Activated CD8-positive, alpha-beta T cell treated with anti-CD3 and anti-CD28 coated beads for 36 hours (primary cell): ENCODE results near the gene ATG2B. TPM values are rescaled to one million over a fixed set of nuclear protein-coding genes. Genes with fewer than 3 reads are reported as not detected.
"Not testable (repeated sequence)": the region's sequence is repeated elsewhere in the genome, so short reads cannot be mapped to it uniquely, and the experiment has no call there.

Experiments
- ATAC-seq: fragments of 200-7000 bp; cut with Tn5 transposase; one replicate; pipeline ENCODE4 v1.10.0; 2021; ENCODE audit warnings: mild to moderate bottlenecking, moderate library complexity
- CTCF ChIA-PET: fragments of 350-600 bp; sonication (Branson Sonifier 250); formaldehyde crosslinking; loops from one replicate; lab custom pipeline; 2021; ENCODE audit warnings: antibody characterized with exemption; lab: Charles Lee
- POLR2A ChIA-PET: fragments of 350-600 bp; sonication (Branson Sonifier 250); formaldehyde crosslinking; loops from one replicate; lab custom pipeline; 2021; ENCODE audit warnings: antibody characterized with exemption; lab: Charles Lee
- DNase-seq: peaks from one replicate; pipeline ENCODE4 v3.0.0-alpha.2; 2020
- H3K27ac Mint-ChIP-seq: one replicate; pipeline ENCODE4 v1.8.0; 2021; ENCODE audit warnings: mild to moderate bottlenecking, mixed read lengths
- H3K27me3 Mint-ChIP-seq: one replicate; pipeline ENCODE4 v1.8.0; 2021; ENCODE audit warnings: mixed read lengths
- H3K36me3 Mint-ChIP-seq: one replicate; pipeline ENCODE4 v1.8.0; 2021; ENCODE audit warnings: low read depth, mixed read lengths
- H3K4me1 Mint-ChIP-seq: one replicate; pipeline ENCODE4 v1.8.0; 2021; ENCODE audit warnings: low read depth, mixed read lengths
- H3K4me3 Mint-ChIP-seq: one replicate; pipeline ENCODE4 v1.8.0; 2021; ENCODE audit warnings: mild to moderate bottlenecking, moderate library complexity, mixed read lengths
- H3K9me3 Mint-ChIP-seq: one replicate; pipeline ENCODE4 v1.8.0; 2021; ENCODE audit warnings: mixed read lengths
- intact Hi-C: fragments of 100-400 bp; cut with micrococcal nuclease; formaldehyde crosslinking; loops from one replicate; pipeline ENCODE4 v1.10.0; 2022
- total RNA-seq, 2 experiments: library from RNA; stranded (reverse); gene quantifications; one replicate each; pipeline ENCODE4 v1.2.3, GENCODE V29; 2021
- TF ChIP-seq, protein P1 (sequence below): fragments of 200-600 bp; IDR thresholded peaks from one replicate; pipeline ENCODE4 v1.8.0; 2022; ENCODE audit warnings: antibody characterized with exemption, mild to moderate bottlenecking

The ATG2B gene
- total RNA-seq, 2 experiments from 2014 or later, result 12.9 to 13.3 TPM

- intact Hi-C loops, result no loop called here
Measured at GRCh38 chr14:96349286-96350075, 13.7 kb downstream of the ATG2B start.

GRCh38 chr14:96347957-96348356, 15.2 kb downstream of the ATG2B start:
- DNase-seq, H3K36me3 Mint-ChIP-seq, H3K4me3 Mint-ChIP-seq, H3K27me3 Mint-ChIP-seq, H3K27ac Mint-ChIP-seq, CTCF ChIA-PET, intact Hi-C loops, ATAC-seq, POLR2A ChIA-PET, H3K9me3 Mint-ChIP-seq: not testable (repeated sequence)
- H3K4me1 Mint-ChIP-seq, result peaks cover 19% of the 10 kb centered on the region

More at GRCh38 chr14:96349286-96350075, 13.7 kb downstream of the ATG2B start:
- CTCF ChIA-PET, result no interaction called here
- DNase-seq (peak; percentile 6), ATAC-seq (peak; percentile 58)
- Mint-ChIP-seq H3K9me3 (no peaks in the 10 kb centered on the region), H3K4me1 (peaks cover 24% of the 10 kb centered on the region), H3K27me3 (no peaks in the 10 kb centered on the region), H3K36me3 (peaks cover 3% of the 10 kb centered on the region), H3K27ac (peak overlapping the region; percentile 6), H3K4me3 (no peak overlapping the region)
- POLR2A ChIA-PET, result no interaction called here
- TF ChIP-seq, protein P1, sequence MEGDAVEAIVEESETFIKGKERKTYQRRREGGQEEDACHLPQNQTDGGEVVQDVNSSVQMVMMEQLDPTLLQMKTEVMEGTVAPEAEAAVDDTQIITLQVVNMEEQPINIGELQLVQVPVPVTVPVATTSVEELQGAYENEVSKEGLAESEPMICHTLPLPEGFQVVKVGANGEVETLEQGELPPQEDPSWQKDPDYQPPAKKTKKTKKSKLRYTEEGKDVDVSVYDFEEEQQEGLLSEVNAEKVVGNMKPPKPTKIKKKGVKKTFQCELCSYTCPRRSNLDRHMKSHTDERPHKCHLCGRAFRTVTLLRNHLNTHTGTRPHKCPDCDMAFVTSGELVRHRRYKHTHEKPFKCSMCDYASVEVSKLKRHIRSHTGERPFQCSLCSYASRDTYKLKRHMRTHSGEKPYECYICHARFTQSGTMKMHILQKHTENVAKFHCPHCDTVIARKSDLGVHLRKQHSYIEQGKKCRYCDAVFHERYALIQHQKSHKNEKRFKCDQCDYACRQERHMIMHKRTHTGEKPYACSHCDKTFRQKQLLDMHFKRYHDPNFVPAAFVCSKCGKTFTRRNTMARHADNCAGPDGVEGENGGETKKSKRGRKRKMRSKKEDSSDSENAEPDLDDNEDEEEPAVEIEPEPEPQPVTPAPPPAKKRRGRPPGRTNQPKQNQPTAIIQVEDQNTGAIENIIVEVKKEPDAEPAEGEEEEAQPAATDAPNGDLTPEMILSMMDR, result no peak

DNA sequence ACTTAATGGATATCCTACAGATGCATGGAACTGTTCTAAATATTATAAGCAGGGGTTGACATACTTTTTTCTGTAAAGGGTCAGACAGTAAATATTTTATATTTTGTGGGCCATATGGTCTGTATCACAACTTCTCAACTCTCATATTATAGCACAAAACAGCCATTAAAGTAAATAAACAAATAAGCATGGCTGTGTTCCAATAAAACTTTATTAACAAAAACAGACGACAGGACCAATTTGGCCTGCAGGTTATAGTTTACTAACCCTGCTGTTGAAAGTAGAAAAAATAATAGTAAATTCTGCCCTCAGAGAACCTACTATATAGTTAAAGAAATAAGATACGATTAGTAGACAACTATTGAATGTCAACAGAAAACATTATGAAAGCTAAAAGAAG, 17.5 kb downstream of the ATG2B start:
- Mint-ChIP-seq H3K27ac (no peak overlapping the region), H3K36me3 (peaks cover 5% of the 10 kb centered on the region), H3K4me1 (peaks cover 19% of the 10 kb centered on the region), H3K4me3 (no peak overlapping the region), H3K9me3 (no peaks in the 10 kb centered on the region), H3K27me3 (no peaks in the 10 kb centered on the region)
- no peak for DNase-seq
- ChIA-PET CTCF (no interaction called here), POLR2A (no interaction called here)
- TF ChIP-seq, protein P1, result no peak
- no peak for ATAC-seq
- intact Hi-C loops, result no loop called here

GRCh38 chr14:96341323-96341722, 21.8 kb downstream of the ATG2B start:
- POLR2A ChIA-PET, result no interaction called here
- intact Hi-C loops, result no loop called here
- TF ChIP-seq, protein P1, result no peak
- no peaks in the 10 kb centered on the region for H3K4me1 Mint-ChIP-seq
- no peak overlapping the region for H3K4me3 Mint-ChIP-seq
- ATAC-seq, result no peak
- no peaks in the 10 kb centered on the region for H3K27me3 Mint-ChIP-seq
- no peak for DNase-seq
- H3K36me3 Mint-ChIP-seq, result peaks cover 26% of the 10 kb centered on the region
- CTCF ChIA-PET, result no interaction called here
- no peak overlapping the region for H3K27ac Mint-ChIP-seq
- H3K9me3 Mint-ChIP-seq, result no peaks in the 10 kb centered on the region

DNA sequence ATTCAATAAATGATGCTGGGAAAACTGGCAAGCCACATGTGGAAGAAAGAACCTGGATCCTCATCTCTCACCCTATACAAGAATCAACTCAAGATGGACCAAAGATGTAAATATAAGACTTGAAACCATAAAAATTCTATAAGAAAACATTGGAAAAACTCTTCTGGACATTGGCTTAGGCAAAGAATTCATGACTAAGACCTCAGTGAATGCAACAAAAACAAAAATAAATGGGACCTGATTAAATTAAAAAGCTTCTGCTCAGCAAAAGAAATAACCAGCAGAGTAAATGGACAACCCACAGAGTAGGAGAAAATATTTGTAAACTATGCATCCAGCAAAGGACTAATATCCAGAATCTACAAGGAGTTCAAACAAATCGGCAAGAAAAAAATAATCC, 24.6 kb downstream of the ATG2B start:
- ChIA-PET POLR2A (no interaction called here), CTCF (no interaction called here)
- Mint-ChIP-seq H3K4me3 (no peak overlapping the region), H3K4me1 (no peaks in the 10 kb centered on the region), H3K27me3 (no peaks in the 10 kb centered on the region), H3K9me3 (no peaks in the 10 kb centered on the region), H3K36me3 (peaks cover 24% of the 10 kb centered on the region), H3K27ac (no peak overlapping the region)
- TF ChIP-seq, protein P1, result no peak
- ATAC-seq (no peak), DNase-seq (no peak)
- intact Hi-C loops, result no loop called here
